LNCaP clone FGC (cell line): ENCODE results near the gene CDKN2D.

Experiments used
- DNase-seq: peaks from one replicate; pipeline ENCODE4 v3.0.0-alpha.2; 2011; ENCODE audit warnings: low read depth
- H3K4me3 ChIP-seq: 2 replicates; pipeline ENCODE4 v1.5.1; 2011; ENCODE audit warnings: mild to moderate bottlenecking, low read depth, low read length, control low read depth
- TF ChIP-seq, protein P1 (sequence below): IDR thresholded peaks from 2 replicates; pipeline ENCODE4 v1.5.1; 2012; ENCODE audit warnings: mild to moderate bottlenecking; ENCODE audit not compliant: control insufficient read depth, insufficient read depth; ENCODE audit errors: extremely low read depth

Gene CDKN2D

GRCh38 chr19:10603873-10604459 is 35.2 kb upstream of the CDKN2D start:
- H3K4me3 ChIP-seq = no peak overlapping the region
- TF ChIP-seq, protein P1, sequence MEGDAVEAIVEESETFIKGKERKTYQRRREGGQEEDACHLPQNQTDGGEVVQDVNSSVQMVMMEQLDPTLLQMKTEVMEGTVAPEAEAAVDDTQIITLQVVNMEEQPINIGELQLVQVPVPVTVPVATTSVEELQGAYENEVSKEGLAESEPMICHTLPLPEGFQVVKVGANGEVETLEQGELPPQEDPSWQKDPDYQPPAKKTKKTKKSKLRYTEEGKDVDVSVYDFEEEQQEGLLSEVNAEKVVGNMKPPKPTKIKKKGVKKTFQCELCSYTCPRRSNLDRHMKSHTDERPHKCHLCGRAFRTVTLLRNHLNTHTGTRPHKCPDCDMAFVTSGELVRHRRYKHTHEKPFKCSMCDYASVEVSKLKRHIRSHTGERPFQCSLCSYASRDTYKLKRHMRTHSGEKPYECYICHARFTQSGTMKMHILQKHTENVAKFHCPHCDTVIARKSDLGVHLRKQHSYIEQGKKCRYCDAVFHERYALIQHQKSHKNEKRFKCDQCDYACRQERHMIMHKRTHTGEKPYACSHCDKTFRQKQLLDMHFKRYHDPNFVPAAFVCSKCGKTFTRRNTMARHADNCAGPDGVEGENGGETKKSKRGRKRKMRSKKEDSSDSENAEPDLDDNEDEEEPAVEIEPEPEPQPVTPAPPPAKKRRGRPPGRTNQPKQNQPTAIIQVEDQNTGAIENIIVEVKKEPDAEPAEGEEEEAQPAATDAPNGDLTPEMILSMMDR = no peak
- DNase-seq = no peak

DNA sequence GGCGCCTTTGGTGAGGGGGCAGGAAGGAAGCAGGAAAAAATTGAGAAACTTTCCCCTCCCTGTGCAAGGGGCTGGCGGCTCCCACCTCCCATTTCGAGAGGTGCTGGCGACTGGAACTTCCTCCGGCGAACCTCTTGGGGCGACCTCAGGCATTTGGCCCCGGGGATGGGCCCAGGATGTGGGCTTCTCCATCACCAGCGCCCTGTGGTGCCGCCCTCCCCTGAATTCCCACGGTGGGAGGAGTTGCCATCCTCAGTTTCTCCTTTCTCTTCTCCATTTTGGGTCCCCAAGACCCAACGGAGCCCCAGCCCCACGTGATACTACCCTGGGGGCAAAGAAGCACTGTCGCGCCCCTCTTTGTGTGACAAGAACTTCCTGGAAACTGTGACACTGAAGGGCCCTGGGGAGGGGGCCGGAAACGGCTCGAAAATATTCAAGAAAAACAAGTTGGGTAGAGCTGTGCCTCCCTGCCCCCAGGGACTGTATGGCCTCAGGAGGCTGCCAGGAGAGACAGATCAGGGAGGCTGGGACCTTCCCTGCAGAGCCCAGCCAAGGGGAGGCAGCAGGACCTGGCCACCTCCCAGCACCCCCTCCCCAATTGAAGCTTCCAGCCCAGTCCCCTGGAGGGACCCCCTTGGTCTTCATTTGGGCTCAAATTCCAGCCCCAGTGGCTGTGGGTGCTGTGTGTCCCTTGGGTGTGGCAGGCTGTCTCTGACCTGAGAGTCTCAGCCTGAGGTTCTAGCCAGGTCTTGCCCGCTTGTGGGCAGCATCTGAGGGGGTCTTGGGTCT is 34.5 kb upstream of the CDKN2D start:
- peak overlapping the region; percentile 61 for H3K4me3 ChIP-seq
- DNase-seq = no peak
- TF ChIP-seq, protein P1 = no peak

DNA sequence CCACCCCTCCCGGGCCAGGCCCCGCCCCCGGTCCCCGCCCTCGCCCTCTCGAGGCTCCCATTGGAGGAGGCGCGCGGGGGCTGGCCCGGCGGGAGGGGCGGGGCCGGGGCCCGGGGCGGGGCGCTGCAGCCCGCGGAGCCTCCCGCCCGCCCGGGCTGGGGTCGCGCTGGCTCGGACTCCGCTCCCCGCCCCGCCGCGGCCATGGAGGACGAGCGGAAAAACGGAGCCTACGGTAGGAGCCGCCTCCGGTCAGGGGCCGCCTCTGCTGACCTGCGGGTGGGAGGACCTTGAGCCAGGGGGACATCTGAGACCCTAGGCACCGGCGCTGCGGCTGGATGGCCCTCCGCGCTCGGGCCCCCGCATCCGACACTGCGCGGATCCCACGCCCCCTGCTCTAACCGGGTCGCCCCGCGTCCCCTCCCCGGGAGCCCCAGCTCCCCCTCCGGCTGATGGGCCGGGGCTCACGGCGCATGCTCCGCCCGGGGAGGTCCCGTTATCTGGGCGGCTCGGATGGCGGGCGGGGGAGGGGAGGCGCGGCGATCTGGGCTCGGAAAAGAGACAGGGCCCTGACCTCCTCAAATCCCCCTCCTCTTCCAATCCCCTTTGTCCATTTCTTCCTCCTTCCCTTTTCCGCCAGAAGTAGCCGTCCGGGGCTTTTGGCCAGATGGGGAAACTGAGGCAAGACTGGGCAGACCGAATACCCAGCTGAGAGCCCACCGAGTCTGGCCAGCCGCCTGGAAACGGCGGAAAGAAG is 33.7 kb upstream of the CDKN2D start:
- TF ChIP-seq, protein P1 = no peak
- DNase-seq = no peak
- peak overlapping the region; percentile 61 for H3K4me3 ChIP-seq

DNA sequence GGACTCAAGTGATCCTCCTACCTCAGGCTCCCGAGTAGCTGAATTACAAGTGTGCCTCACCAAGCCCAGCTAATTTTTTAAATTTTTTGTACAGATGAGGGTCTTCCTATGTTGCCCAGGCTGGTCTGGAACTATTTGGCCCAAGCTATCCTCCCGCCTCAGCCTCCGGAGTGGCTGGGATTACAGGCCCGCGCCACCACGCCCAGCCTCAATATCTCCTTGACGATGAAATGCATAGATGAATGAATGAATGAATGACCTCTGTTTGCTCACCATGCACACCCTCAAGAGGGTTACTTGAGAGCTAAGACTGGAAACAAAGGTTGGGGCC is 33.2 kb upstream of the CDKN2D start:
- no peak overlapping the region for H3K4me3 ChIP-seq
- DNase-seq = no peak
- TF ChIP-seq, protein P1 = no peak

- DNase-seq = no peak
- TF ChIP-seq, protein P1 = no peak
- no peak overlapping the region for H3K4me3 ChIP-seq
Observed at GRCh38 chr19:10600149-10600548, 31.4 kb upstream of the CDKN2D start.

DNA sequence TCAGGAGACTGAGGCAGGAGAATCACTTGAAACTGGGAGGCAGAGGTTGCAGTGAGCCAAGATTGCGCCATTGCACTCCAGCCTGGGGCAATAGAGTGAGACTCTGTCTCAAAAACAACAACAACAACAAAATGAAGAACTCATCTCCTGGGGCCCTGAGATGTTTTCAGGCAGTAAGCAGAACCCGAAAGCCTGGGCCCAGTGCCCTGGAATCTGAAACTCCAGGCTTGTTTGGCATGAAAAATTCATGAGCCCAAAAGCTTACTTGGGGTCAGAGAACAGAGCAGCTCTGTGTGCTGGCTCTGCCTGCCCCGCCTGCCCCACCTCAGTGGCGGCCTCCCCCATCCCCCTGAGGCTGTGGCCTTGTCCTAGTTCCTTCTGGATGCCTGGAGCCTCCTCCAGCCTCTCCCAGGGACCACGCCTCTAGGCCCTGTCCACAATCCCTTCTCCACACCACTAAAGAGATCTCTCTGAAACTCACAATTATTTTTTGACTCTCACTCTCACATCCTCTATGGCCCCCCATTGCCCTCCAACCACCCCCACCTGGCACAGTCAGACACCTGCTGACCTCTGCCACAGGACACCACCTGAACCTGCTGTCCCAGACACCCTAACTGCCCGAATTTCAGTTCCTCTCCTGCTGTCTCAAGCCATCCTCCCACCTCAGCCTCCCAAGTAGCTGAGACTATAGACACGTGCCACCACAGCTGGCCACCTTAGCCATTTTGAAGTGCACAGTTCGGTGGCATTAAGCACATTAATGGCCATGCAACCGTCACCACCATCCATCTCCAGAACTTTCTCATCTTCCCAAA is 25.2 kb upstream of the CDKN2D start:
- no peak overlapping the region for H3K4me3 ChIP-seq
- no peak for DNase-seq

More for the DNA sequence above, 25.2 kb upstream of the CDKN2D start:
- TF ChIP-seq, protein P1 = no peak
